DLD1 (cell line): Measurements from ENCODE around the gene CCDC12.

Experiments
- in situ Hi-C: cut with HindIII; loops from 2 replicates; pipeline ENCODE4 v1.10.0; 2017; ENCODE audit warnings: low sequenced_read_pairs

Gene CCDC12

GRCh38 chr3:46997453-46998091 is 21.0 kb upstream of the CCDC12 start:
- in situ Hi-C loops, result no loop called here

- in situ Hi-C loops, result no loop called here
Observed at GRCh38 chr3:46996689-46997452, 20.3 kb upstream of the CCDC12 start.

GRCh38 chr3:46995901-46996562 is 19.5 kb upstream of the CCDC12 start:
- in situ Hi-C loops, result no loop called here

- in situ Hi-C loops, result no loop called here
Observed at GRCh38 chr3:46994801-46995731, 18.5 kb upstream of the CCDC12 start.

- in situ Hi-C loops, result no loop called here
Observed at GRCh38 chr3:46993986-46994385, 17.4 kb upstream of the CCDC12 start.

GRCh38 chr3:46993292-46993691 is 16.7 kb upstream of the CCDC12 start:
- in situ Hi-C loops, result no loop called here

- in situ Hi-C loops, result no loop called here
Observed at GRCh38 chr3:46992231-46992630, 15.7 kb upstream of the CCDC12 start.

GRCh38 chr3:46991406-46992165 is 15.0 kb upstream of the CCDC12 start:
- in situ Hi-C loops, result no loop called here

- in situ Hi-C loops, result no loop called here
Observed at GRCh38 chr3:46990573-46991374, 14.2 kb upstream of the CCDC12 start.

- in situ Hi-C loops, result no loop called here
Observed at GRCh38 chr3:46989146-46989810, 12.7 kb upstream of the CCDC12 start.

- in situ Hi-C loops, result no loop called here
Observed at GRCh38 chr3:46988616-46989015, 12.1 kb upstream of the CCDC12 start.

GRCh38 chr3:46987743-46988401 is 11.3 kb upstream of the CCDC12 start:
- in situ Hi-C loops, result no loop called here

- in situ Hi-C loops, result no loop called here
Observed at GRCh38 chr3:46987319-46987742, 10.8 kb upstream of the CCDC12 start.

GRCh38 chr3:46986782-46987310 is 10.3 kb upstream of the CCDC12 start:
- in situ Hi-C loops, result no loop called here

GRCh38 chr3:46986055-46986730 is 9.6 kb upstream of the CCDC12 start:
- in situ Hi-C loops, result no loop called here

- in situ Hi-C loops, result no loop called here
Observed at GRCh38 chr3:46985588-46985987, 9.0 kb upstream of the CCDC12 start.
